Measurements from ENCODE around the gene ALKBH5. TPM values are rescaled to one million over a fixed set of nuclear protein-coding genes. Genes with fewer than 3 reads are reported as not detected.

Gene ALKBH5
- total RNA-seq, 1 donor from 2014 or later: 78.8 TPM

DNA sequence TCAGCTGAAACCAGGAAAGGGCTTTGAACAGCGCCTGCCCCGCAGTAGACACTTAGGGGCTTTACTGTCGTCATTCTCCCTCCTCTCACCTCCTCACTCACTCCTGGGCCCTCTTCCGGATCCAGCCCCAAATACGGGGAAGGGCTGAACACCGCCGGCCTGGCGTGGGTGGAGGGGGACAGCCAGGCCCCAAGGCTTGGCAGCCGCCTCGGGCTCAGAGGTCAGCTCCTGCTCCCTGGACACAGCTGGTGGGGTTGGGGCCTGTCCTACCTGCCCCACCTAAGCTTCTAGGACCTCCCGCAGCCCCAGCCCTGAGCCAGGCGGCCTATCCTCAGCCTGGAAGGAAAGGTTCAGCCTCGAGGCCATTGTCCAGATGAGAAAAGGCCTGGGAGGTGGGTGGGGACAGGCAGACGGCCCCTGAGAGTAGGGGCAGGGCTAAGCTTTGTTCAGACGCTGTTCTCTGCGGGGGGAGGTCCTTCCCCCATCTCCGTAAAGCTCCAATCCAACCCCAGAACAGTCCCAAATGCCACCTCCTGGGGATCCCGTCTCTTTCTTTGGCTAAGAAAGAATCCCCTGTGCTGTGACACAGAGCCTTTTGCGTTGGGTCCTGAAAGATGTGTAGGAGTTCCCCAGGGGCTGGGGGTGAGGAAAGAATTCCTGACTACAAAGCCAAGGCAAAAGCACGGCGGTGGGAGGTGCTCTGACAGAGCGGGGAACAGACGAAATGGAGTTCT, 40.9 kb downstream of the ALKBH5 start:
- Histone ChIP-seq H3K27me3 (no peaks in the 10 kb centered on the region), H3K27ac (peak overlapping the region; percentile 96), H3K4me3 (peak overlapping the region; percentile 57), H2AFZ (replicated peaks) (no peak overlapping the region), H3K79me2 (ENCODE audit: low read depth) (peaks cover 38% of the 10 kb centered on the region), H3K4me2 (peak overlapping the region; percentile 96), H3K9me3 (ENCODE audit: low read depth) (no peaks in the 10 kb centered on the region), H3K36me3 (no peaks in the 10 kb centered on the region), H3K4me1 (peaks cover 41% of the 10 kb centered on the region), H4K20me1 (ENCODE audit: low read depth) (peaks cover 37% of the 10 kb centered on the region), H3K9ac (no peak overlapping the region), H3F3A (ENCODE audit: low read depth) (peaks cover 24% of the 10 kb centered on the region)
- Mint-ChIP-seq H3K27ac (peak overlapping the region; percentile 100), H3K4me3 (peak overlapping the region; percentile 92), H3K27me3 (ENCODE audit: insufficient read depth, low read depth) (peaks cover 3% of the 10 kb centered on the region), H3K9me3 (no peaks in the 10 kb centered on the region), H3K4me1 (peaks cover 51% of the 10 kb centered on the region), H3K36me3 (no peaks in the 10 kb centered on the region)
- peak; percentile 97 for DNase-seq (ENCODE audit: low spot score)
- no peak for TF ChIP-seq EZH2 (IDR thresholded peaks at IDR 0.05)
- TF ChIP-seq EZH2phosphoT487 (IDR thresholded peaks at IDR 0.05): no peak
- no peak for TF ChIP-seq CTCF (IDR thresholded peaks at IDR 0.05)

GRCh38 chr17:18225121-18225641, 41.6 kb downstream of the ALKBH5 start, which contains the start of gene LLGL1:
Gene LLGL1, plus strand, starts transcription at chr17:18225635. Its CDS starts 48 bp downstream, at chr17:18225683.
- peak within 1 kb of the TSS; percentile 96 for H3K27ac ChIP-seq

GRCh38 chr17:18225642-18226283, 42.1 kb downstream of the ALKBH5 start:
- Histone ChIP-seq H3K4me1 (peaks cover 51% of the 10 kb centered on the region), H3K9me3 (ENCODE audit: low read depth) (no peaks in the 10 kb centered on the region), H4K20me1 (ENCODE audit: low read depth) (peaks cover 47% of the 10 kb centered on the region), H3K27ac (no peak overlapping the region), H3K79me2 (ENCODE audit: low read depth) (peaks cover 50% of the 10 kb centered on the region), H3K4me3 (peak overlapping the region; percentile 92), H3K4me2 (peak overlapping the region; percentile 81), H3K9ac (peak overlapping the region; percentile 78), H2AFZ (replicated peaks) (no peak overlapping the region), H3K36me3 (no peaks in the 10 kb centered on the region), H3F3A (ENCODE audit: low read depth) (peaks cover 24% of the 10 kb centered on the region), H3K27me3 (no peaks in the 10 kb centered on the region)
- Mint-ChIP-seq H3K36me3 (no peaks in the 10 kb centered on the region), H3K4me1 (peaks cover 64% of the 10 kb centered on the region), H3K27me3 (ENCODE audit: insufficient read depth, low read depth) (peaks cover 6% of the 10 kb centered on the region), H3K9me3 (no peaks in the 10 kb centered on the region), H3K4me3 (peak overlapping the region; percentile 99), H3K27ac (peak overlapping the region; percentile 92)
- TF ChIP-seq CTCF (IDR thresholded peaks at IDR 0.05): no peak
- TF ChIP-seq EZH2 (IDR thresholded peaks at IDR 0.05): no peak
- DNase-seq (ENCODE audit: low spot score): no peak

More at GRCh38 chr17:18225121-18225641, 41.6 kb downstream of the ALKBH5 start, which contains the start of gene LLGL1:
- H3K27me3 Mint-ChIP-seq (ENCODE audit: insufficient read depth, low read depth): peaks cover 6% of the 10 kb centered on the region
- peaks cover 58% of the 10 kb centered on the region for H3K4me1 Mint-ChIP-seq
- DNase-seq (ENCODE audit: low spot score): peak; percentile 100
- no peak within 1 kb of the TSS for H2AFZ ChIP-seq (replicated peaks)
- peaks cover 46% of the 10 kb centered on the region for H3K4me1 ChIP-seq
- peaks cover 24% of the 10 kb centered on the region for H3F3A ChIP-seq (ENCODE audit: low read depth)
- peak within 1 kb of the TSS; percentile 78 for H3K9ac ChIP-seq
- peaks cover 43% of the 10 kb centered on the region for H4K20me1 ChIP-seq (ENCODE audit: low read depth)
- H3K9me3 ChIP-seq (ENCODE audit: low read depth): no peaks in the 10 kb centered on the region
- H3K36me3 Mint-ChIP-seq: no peaks in the 10 kb centered on the region
- TF ChIP-seq CTCF (IDR thresholded peaks at IDR 0.05) (no peak), EZH2phosphoT487 (IDR thresholded peaks at IDR 0.05) (no peak), EZH2 (IDR thresholded peaks at IDR 0.05) (no peak)
- H3K27me3 ChIP-seq: no peaks in the 10 kb centered on the region
- H3K27ac Mint-ChIP-seq: peak within 1 kb of the TSS; percentile 100
- H3K9me3 Mint-ChIP-seq: no peaks in the 10 kb centered on the region
- peak within 1 kb of the TSS; percentile 96 for H3K4me2 ChIP-seq
- peak within 1 kb of the TSS; percentile 99 for H3K4me3 Mint-ChIP-seq
- peak within 1 kb of the TSS; percentile 92 for H3K4me3 ChIP-seq
- no peaks in the 10 kb centered on the region for H3K36me3 ChIP-seq
- peaks cover 44% of the 10 kb centered on the region for H3K79me2 ChIP-seq (ENCODE audit: low read depth)

Data from neural progenitor cell (in vitro differentiated cells).